GM18870 (cell line): ENCODE data around the gene ADRM1.

Experiments
- ATAC-seq: cut with Tn5 transposase; IDR thresholded peaks from one replicate; pipeline ENCODE4 v1.9.1; 2021; ENCODE audit warnings: moderate library complexity; ENCODE audit not compliant: unreplicated experiment

The ADRM1 gene

DNA sequence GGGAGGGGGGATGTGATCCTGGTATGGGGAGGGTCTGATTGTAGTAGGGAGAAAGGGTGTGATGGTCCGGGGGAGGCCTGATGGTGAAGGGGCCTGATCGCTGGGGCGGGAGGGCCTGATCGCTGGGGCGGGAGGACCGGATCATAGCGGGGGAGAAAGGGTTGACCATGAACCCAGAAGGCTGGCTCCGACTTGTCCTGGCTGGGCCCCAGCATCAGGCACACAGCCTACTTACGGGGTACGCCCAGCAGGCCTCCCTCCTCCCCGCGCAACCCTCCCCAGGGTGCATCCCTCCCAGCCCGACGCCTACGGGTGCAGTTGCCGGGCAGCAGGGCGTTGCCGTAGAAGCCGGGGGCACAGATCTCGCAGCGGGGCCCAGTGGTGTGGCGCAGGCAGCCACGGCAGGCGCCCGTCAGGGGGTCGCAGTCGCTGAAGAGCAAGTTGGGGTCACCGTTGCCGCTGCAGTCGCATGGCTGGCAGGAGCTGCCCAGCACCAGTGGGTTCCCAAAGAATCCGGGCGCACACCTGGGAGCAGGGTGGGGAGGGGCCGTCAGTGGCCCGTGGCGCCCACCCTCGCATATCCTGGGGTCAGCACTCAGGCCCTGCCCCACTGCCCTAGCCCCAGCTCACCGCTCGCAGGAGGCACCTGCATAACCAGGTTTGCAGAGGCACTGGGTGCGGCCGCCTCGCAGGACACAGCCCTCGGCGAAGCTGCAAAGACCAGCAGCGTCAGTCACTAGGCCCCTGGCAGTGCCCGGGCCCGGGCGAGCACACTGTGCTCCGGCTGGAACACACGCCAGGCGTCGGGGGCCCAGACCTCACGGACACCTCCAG lies 20.6 kb downstream of the ADRM1 start:
- ATAC-seq = no peak

- no peak for ATAC-seq
Measured at GRCh38 chr20:62323980-62324906, 21.4 kb downstream of the ADRM1 start.

DNA sequence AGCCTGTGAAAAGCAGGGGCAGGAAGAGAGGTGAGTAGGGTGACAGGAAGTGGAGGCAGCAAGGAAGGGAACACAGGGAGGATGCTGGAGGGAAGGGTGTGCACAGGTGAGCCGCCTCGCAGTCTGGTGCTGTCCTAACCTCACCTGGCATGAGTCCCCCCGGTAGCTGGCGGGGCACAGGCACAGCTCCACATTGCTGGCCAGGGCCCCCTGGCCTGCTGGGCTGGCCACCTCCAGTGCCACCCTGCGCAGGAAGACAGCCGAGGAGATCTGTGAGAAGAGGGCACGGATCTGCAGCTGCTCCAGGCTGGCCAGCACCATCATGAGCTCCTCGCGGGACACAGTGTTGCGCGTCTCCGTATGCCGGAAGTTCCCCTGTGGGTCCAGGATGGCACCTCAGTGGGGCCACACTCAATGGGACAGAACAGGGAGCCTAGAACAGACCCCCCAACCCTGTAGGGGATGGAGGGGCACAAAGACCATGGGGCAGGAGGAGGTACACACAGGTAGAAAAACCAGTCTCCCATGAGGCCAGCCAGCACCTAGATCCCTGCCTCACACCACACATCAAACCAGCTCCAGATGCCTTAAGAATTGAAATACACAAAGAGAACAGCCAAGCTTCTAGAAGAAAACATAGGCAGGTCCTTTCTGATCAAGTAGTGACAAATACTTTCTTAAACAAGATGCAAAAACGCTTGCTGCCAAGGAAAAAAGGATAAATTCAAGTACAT lies 22.5 kb downstream of the ADRM1 start:
- no peak for ATAC-seq

DNA sequence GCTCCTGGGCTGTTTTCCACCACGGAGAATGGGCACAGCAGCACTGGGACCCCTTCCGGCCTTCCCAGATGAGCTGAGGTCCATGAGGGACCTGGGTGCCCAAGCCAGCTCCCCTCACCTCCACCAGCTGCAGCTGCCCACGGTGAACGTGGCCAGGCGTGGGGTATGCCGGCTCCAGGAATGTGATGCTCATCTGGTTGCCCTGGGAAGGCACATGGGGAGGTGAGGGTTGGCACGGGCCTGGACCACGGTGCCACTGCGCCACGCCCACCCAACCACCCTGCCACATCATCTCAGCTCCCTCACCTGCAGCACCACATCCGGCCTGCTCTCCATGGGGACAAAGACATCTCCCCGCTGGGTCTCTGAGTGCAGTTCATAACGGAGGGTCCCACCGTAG lies 23.8 kb downstream of the ADRM1 start:
- no peak for ATAC-seq

- no peak for ATAC-seq
Measured at GRCh38 chr20:62326959-62327725, 24.3 kb downstream of the ADRM1 start.

- no peak for ATAC-seq
Measured at GRCh38 chr20:62327726-62328495, 25.1 kb downstream of the ADRM1 start.

DNA sequence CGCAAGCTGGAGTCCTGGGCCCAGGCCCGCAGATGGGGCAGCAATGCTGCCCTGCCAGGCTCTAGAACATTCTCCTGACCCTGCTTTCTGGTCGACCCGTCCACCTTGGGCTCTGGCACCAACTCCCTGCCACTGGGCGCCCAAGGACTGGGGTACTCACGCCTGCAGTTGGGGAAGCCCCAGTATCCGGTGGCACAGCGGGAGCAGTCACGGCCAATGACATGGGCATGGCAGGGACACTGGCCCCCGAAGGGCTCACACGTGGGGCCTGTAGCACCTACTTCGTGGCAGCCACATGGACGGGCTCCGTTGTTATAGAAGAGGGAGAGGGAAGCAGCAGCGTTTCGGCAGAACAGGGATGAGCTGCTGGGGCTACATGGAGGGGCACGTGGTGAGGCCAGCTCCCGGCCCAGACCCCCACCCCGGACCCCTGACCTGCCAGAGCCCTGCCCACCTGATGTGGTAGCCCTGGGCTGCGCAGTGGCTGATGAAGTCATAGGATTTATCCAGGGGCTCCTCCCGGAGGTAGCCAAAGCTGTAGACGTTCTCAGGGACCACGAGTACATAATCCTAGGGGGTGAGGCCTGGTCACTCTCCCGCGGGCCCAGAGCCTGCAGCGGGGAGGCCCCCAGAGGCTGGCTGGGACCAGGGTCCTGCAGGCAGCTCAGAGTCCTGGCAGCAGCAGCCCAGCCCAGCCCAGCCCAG lies 26.0 kb downstream of the ADRM1 start:
- ATAC-seq = no peak

- ATAC-seq = no peak
Measured at GRCh38 chr20:62329389-62330377, 26.9 kb downstream of the ADRM1 start.

GRCh38 chr20:62330576-62331317 lies 27.9 kb downstream of the ADRM1 start:
- no peak for ATAC-seq

- no peak for ATAC-seq
Measured at GRCh38 chr20:62331347-62331746, 28.6 kb downstream of the ADRM1 start.

- no peak for ATAC-seq
Measured at GRCh38 chr20:62332421-62332820, 29.6 kb downstream of the ADRM1 start.

DNA sequence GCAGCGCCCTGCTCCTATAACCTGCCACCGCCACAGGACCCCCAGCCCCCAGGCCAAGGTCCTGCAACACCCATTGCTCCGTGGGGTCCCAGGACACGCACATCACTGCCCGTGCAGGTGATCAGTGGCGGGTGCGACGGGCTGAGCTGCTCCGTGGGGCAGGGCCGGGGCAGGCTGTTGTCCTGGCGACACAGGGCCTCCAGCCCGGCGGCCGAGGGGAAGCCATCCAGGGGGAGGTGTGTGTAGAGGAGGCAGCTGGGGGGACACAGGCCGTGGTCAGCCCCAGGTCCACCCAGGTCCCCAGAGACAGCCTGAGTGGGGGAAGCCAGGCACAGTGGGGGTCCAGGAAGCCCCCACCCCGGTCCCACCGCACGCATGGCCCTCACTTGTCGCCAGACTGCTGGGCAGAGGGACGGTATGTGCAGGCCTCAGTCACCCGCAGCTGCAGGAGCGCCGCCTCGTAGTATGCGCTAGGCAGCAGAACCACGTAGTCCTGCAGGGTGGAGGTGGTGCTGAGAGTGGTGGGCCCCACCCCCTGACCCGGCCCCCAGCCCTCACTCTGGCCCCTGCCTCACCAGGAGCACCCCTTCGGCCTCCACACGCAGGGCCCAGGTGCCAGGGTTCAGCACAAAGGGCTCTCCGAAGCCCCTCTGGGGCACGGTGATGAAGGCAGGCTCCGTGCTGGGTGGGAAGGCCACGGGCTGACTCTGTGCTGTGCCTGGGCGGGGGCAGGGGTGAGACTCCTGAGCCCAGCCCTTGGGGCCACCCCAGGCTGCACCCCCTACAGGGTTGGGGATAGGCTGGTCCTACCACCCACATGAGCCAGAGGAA lies 30.4 kb downstream of the ADRM1 start:
- no peak for ATAC-seq

DNA sequence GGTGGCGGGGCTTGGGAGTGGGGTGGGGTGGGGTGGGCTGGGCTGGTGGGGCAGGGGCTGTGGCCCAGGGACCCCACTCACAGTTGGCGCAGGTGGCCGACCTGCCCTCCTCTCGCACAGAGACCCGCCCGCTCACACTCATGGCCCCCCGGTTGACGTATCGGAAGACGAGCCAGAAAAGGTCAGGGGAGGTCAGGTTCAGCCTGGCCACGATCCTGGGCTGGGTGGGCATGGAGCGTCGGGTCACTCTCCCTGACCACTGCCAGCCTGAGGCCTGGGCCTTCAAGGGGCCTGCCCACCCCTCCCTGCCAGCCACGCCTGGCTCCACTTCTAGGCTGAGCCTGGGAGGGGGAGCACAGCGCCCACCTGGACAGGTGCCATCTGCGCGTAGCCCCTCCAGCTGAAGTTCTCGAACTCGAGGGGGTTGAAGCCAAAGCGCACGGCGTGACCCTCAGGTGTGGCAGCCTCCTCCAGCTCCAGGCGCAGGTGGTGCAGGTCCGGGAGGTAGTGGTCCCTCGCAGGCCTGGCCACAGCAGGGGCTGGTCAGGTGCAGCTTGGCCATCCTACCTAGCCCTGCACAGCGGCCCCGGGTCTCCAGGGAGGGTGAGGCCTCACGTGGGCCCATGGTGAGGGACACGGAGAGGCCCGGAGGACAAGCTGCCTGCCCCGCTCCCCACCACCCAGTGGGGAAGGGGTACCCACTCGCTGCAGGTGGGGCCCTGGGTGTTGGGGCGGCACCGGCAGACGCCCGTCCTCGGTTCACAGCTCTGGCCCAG lies 31.2 kb downstream of the ADRM1 start:
- ATAC-seq = no peak

- ATAC-seq = no peak
Measured at GRCh38 chr20:62334881-62335280, 32.1 kb downstream of the ADRM1 start.

DNA sequence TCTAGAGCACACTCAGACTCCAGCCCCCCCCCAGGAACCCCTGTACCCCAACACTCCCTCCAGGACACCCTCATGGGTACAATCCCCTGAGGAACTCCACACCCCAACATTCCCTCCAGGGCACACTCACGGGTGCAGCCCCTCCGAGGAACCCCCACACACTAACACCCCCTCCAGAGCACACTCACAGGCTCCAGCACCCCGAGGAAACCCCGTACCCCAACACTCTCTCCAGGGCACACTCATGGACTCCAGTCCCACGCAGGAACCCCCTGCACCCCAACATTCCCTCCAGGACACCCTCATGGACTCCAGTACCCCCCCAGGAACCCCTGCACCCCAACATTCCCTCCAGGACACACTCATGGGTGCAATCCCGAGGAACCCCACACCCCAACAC lies 32.7 kb downstream of the ADRM1 start:
- no peak for ATAC-seq

- ATAC-seq = no peak
Measured at GRCh38 chr20:62336329-62336728, 33.5 kb downstream of the ADRM1 start.
